Forelimb muscle (tissue), 1 donor: ENCODE data around the gene KCNK15. TPM values are rescaled to one million over a fixed set of nuclear protein-coding genes. Genes with fewer than 3 reads are reported as not detected.
"Not testable (repeated sequence)": the region's sequence is repeated elsewhere in the genome, so short reads cannot be mapped to it uniquely, and the experiment has no call there.

ENCODE experiments used
- DNase-seq: peaks from one replicate; pipeline ENCODE4 v3.0.0-alpha.2; 2013; ENCODE audit warnings: low read depth
- polyA plus RNA-seq: library from polyadenylated mRNA; unstranded; fragments of 120-200 nt; gene quantifications from one replicate; pipeline ENCODE4 v1.2.1, GENCODE V29; 2013; ENCODE audit not compliant: insufficient read length

KCNK15 gene
- polyA plus RNA-seq, 1 donor: 0.20 TPM

DNA sequence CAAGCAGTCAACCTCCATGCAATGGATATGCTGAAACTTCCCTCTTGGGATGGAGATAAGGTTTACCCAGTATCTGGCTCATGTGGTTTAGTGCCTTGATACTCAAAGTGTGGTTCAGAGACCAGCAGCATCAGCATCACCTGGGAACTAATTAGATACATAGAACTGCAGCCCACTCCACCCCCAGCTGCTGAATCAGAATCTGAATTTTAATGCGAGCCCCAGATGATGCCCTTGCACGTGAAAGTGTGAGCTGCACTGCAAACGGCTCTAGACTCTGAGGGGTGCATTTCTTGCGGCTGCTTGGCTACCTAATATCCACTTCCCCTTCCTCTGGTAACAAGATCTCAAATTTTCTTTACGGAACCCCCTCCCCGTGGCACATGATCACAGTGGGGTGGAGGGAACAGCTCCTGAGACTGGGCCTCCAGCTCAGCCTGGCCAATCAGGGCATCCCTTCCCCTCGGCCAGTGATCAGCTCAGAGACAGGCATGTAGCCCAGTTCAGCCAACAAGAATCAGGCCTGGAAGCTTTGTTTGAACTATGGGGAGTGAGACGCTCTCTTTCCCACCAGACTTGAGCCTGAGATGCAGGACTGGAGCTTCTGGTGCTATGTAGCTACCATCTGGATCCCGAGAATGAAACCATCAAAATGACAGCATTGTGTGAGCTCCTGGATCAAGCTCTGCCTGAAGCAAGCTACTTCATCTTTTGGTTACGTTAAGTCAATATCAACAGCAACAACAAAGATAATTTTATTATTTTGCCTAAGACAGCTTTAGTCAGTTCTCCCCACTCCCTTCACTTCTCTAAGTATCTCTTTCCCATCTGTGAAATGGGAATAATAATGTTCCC, 12.8 kb downstream of the KCNK15 start:
- no peak for DNase-seq

GRCh38 chr20:44759595-44759994, 13.9 kb downstream of the KCNK15 start:
- DNase-seq: no peak

DNA sequence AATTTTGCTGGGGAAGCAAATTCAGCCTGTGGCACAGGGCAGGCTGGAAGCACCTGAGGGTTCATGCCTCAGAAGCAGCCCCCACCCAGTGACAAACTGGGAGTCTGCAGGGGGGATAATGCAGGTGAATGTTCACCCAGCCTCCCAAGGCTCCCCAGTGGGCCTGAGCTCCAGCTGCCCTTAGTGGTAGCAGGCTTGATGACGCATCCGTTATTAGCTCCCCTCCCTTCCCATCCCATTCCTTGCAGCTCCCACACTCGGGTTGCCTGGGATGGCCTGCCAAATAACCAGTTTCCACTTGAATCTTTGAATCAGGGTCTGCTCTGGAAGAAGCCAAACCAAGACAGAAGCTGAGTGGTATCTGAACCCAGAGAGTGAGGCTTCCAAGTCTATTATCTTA, 15.8 kb downstream of the KCNK15 start:
- DNase-seq: no peak

DNA sequence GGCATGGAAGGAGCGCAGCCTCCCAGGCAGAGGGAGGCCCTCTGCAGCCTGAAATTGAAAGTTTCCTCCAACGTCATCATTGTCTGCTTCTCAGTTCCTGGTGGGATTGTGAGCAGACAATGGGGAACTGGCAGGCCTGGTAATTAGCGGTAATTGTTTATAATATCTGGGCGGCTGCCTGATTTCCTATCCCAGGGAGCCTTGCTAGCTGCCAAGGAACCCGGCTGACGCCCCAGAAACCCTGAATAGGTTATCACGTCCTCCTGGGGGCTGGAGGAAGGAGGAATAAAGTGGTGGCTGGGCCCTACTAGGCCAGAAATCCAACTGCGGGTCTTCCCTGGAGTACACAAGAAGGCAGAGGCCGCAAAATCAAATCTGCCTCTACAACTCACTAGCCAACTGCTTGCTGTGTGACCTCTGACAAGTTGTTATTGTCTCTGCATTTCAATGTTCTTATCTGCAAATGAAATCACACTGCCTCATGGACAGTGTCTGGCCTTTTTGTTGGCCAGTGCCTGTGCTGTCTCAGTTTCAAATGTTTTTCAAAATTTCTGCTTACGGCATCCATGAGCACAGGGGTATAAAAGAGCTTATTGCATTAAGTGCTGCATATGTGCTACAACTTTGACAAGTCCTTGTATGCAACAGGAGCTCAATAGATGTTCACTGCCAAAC, 16.9 kb downstream of the KCNK15 start:
- DNase-seq: no peak

GRCh38 chr20:44763798-44764197, 18.1 kb downstream of the KCNK15 start:
- DNase-seq: not testable (repeated sequence)

GRCh38 chr20:44765091-44765490, 19.4 kb downstream of the KCNK15 start:
- DNase-seq: no peak

DNA sequence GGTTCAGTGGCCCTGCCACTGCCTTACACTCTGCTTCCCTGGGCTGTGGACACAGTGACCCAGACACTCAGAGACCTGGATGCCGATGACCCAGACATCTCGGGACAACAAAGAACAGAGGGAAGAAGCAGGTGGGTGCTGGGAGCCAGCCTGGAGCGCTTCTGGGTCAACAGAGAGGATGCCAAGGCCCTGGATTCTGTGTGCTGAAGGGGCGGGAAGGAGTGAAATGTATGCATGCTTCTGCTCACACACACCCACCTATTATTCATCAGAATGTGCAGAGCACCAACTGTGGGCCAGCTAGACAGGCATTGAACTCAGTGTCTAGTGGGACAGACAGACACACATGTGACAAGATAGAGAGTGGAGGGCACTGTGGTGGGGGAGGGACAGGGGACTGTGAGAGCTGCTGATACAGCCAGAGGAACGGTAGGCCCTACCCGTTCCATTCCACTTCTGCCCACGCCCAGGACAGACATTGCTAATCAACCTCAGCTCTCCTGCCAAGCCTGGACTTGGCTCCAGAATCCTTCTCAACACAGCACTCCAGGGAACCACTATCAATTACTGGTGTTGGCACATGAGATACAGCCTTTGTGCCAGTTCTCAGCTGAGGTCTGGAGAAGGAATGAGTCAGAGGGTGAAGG, 20.2 kb downstream of the KCNK15 start:
- DNase-seq: no peak

DNA sequence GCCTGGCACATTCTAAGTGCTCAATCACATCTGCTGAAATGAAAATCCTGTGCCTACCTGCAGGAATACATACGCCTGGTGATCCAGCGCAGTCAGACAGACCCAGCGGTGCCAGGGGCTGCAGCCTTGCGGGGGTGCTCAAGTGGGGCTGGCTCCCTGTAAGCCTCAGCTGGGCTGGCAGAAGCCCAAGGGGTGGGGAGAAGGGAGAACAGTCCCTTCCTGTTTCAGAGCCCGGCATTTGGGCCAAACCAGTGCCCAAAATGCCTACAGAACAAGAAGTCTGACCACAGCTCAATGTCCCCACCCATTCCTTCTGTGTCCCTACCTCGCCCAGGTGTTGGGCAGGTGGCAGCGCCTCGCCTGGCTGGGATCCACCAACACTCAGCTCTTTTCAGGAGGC, 22.6 kb downstream of the KCNK15 start:
- no peak for DNase-seq

DNA sequence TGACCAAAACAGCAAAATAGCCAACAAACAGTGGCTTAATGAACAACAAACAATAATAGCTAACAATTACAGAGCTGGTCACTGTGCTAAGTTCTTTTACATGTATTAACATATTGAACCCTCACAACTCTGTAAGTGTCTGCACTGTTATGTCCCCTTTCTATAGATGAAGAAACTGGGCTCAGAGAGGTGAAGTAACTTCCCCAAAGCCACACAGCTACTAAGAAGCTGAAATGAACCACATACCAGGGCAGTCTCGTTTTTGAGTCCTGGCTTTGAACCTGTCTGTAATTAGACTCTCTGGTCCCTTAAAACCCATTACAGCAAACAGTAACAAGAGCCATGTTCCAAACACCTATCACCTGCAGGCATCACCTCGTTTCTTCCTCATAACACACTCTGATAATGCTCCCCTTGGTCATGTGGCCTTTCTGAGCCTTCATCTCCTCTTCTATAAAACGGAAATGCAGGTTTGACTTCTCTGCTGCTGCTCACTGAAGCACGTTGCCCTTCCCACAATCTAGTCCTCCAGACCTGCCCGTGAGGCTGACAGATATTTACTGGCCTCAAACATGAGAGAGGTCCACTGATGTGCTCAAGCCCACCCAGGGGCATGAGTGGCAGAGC, 23.3 kb downstream of the KCNK15 start:
- no peak for DNase-seq

DNA sequence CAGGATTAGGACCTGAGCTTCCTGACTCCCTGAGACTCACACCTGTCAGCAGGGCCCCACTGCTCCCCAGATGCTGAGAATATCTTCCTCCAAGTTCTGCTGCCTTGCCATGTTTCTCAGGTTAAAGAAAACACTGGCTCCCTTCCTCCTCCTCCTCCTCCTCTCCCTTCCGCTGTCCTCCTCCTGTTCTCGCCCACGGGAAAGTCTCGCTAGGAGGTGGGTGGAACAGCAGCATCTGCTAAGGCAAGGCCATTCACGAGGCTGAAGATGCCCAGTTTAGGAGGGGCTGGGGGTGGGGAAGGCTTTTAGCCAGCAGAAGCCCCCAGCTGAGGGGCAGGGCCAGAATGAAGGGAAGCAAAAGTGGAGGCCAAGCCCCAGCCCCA, 23.8 kb downstream of the KCNK15 start:
- no peak for DNase-seq

DNA sequence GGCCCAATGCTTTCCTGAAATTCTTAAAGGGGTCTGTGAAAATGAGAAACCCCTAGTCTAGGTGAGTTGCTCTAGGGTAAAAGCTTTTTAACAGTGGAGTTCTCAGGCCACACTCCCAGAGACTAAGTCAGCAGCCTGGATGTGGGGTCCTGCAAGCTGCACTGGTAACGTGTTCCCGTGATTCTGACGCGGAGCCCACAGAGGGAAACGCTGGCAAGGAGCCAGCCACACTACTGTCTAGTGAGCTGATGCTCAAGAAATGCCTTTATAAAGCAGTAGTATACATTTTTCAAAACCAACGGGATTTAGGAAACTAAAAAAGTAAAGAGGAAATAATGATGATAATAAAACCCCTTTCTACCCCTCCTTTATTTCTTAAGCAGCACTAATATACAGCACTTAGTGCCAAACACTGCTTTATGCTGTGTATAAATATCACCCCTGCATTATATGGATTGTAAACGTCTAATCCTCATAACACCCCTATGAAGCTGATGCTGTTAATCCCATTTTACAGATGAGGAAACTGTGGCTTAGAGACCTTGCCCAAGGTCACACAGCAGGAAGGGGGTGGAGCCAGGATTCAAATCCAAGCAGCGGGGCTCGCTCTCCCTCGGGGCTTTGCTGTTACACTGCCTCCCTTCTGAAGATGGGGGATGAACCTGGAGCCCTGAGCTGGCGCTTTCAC, 25.0 kb downstream of the KCNK15 start:
- no peak for DNase-seq

- no peak for DNase-seq
These were observed 25.5 kb downstream of the KCNK15 start for GRCh38 chr20:44771172-44771535.

GRCh38 chr20:44772636-44773035, 27.0 kb downstream of the KCNK15 start:
- DNase-seq: no peak

GRCh38 chr20:44773070-44773829, 27.6 kb downstream of the KCNK15 start:
- DNase-seq: no peak

GRCh38 chr20:44776980-44777379, 31.3 kb downstream of the KCNK15 start:
- no peak for DNase-seq

DNA sequence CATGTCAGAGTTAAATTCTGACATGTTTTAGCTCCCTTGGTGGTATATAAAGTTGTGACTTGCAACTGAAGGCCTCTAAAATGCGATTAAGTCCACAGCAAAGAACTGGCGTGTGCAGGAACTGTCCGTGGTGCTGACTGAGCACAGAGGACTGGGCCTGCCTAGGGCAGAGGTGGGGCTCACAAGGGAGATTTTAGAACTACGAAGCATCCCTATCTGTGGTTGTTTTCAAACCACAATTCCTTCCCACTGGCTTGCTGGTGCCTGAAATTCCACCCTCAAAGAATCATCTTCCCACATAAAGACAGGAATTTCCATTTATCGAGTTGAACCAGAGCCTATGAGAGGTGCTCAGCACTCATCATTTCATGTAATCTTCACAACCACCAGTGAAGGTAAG, 34.6 kb downstream of the KCNK15 start:
- DNase-seq: peak; percentile 46

GRCh38 chr20:44781118-44781517, 35.5 kb downstream of the KCNK15 start:
- DNase-seq: no peak

- DNase-seq: no peak
These were observed 36.1 kb downstream of the KCNK15 start for GRCh38 chr20:44781791-44782190.

- DNase-seq: no peak
These were observed 39.0 kb downstream of the KCNK15 start for GRCh38 chr20:44784688-44785087.

GRCh38 chr20:44785768-44786167, 40.1 kb downstream of the KCNK15 start:
- DNase-seq: no peak

GRCh38 chr20:44787299-44787698, 41.6 kb downstream of the KCNK15 start:
- DNase-seq: no peak
